GM23338 (cell line): Measurements from ENCODE around the gene DPH7.

ENCODE experiments used
- CREB1 ChIP-seq: fragments of 250-450 bp; sonication (Bioruptor Pico); IDR thresholded peaks from 2 replicates; pipeline ENCODE4 v1.5.0; 2020; ENCODE audit warnings: low read depth, mild to moderate bottlenecking, moderate library complexity
- CTCF ChIP-seq, 2 experiments: fragments of 200-600 bp in 1 of 2; sonication (generic) in 1 of 2; conservative IDR thresholded peaks; 2 replicates each; pipeline versions ENCODE4 v1.5.1 to v1.6.1; 2016 to 2017; ENCODE audit warnings: antibody characterized with exemption in 2 of 2, low read depth in 2 of 2, mild to moderate bottlenecking in 2 of 2, moderate library complexity in 1 of 2
- EZH2 ChIP-seq: fragments of 200-600 bp; sonication (generic); IDR thresholded peaks from one replicate; pipeline ENCODE4 v1.8.0; 2017; ENCODE audit warnings: antibody characterized with exemption, mild to moderate bottlenecking, low read depth; ENCODE audit not compliant: unreplicated experiment
- EZH2phosphoT487 ChIP-seq: fragments of 200-600 bp; sonication (generic); IDR thresholded peaks from one replicate; pipeline ENCODE4 v1.8.1; 2018; ENCODE audit warnings: antibody characterized with exemption; ENCODE audit not compliant: unreplicated experiment
- JUNB ChIP-seq: IDR thresholded peaks from one replicate; pipeline ENCODE4 v1.6.1; 2016; ENCODE audit warnings: antibody characterized with exemption; ENCODE audit not compliant: unreplicated experiment
- POLR2AphosphoS5 ChIP-seq: IDR thresholded peaks from 2 replicates; pipeline ENCODE4 v1.6.1; 2016; ENCODE audit warnings: antibody characterized with exemption, low read depth

GRCh38 chr9:137593176-137593575, 14.5 kb upstream of the DPH7 start:
- TF ChIP-seq CTCF (conservative IDR thresholded peaks at IDR 0.05; ENCODE audit: low read depth in 2 of 2) (no peak), POLR2AphosphoS5 (no peak), EZH2 (no peak), CREB1 (CRISPR knock-in tag) (no peak), JUNB (no peak), EZH2phosphoT487 (no peak)
